C4-2B (cell line): ENCODE data around the gene OAF.

Experiments
- CTCF ChIP-seq: fragments of 450-650 bp; conservative IDR thresholded peaks from 2 replicates; pipeline ENCODE4 v1.5.1; 2017; ENCODE audit warnings: mild to moderate bottlenecking
- ZFX ChIP-seq: fragments of 450-650 bp; IDR thresholded peaks from 2 replicates; pipeline ENCODE4 v1.6.1; 2017

DNA sequence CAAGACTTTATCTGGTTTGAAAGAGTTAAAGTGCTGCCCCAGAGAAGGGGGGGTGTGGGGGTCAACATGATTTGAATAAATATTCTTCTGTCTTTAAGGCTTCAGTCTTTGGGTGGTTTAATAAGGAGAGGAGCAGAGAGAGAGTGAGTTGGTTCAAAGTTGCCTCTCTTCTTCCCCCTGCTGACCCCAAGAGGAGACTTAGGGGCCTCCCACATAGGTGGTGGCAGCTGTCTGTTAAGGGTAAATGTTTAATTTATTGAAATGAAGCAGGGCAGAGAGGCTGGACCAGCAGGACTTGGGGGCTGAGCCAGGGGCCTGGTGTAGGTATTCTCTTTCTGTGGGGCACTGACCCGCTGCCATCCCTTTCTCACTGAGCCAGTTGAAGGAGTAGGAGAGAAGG lies 34.6 kb downstream of the OAF start:
- no peak for TF ChIP-seq CTCF
- TF ChIP-seq ZFX = no peak
